H1 (cell line): ENCODE results near the gene SLC17A8. TPM values are rescaled to one million over a fixed set of nuclear protein-coding genes. Genes with fewer than 3 reads are reported as not detected.

ENCODE experiments used
- CTCF ChIA-PET: fragments of 300-600 bp; sonication (Branson Sonifier 250); formaldehyde crosslinking; loops from one replicate; lab custom pipeline; 2021; ENCODE audit not compliant: partially characterized antibody; lab: Charles Lee
- POLR2A ChIA-PET: fragments of 300-600 bp; sonication (Branson Sonifier 250); formaldehyde crosslinking; loops from one replicate; lab custom pipeline; 2021; ENCODE audit warnings: inconsistent platforms; ENCODE audit not compliant: partially characterized antibody; lab: Charles Lee
- DNase-seq, 2 experiments: peaks; one replicate each; pipeline versions ENCODE4 v3.0.0 to v3.0.0-alpha.2; 2010 to 2022; ENCODE audit warnings: low spot score in 2 of 2, low read depth in 1 of 2, mixed read lengths in 1 of 2
- FAIRE-seq: peaks from 2 replicates; lab custom pipeline; 2011; peaks lifted over from hg19 to GRCh38; lab: Jason Lieb, UNC
- H2AFZ ChIP-seq: 2 replicates; pipeline ENCODE4 v1.8.1; 2012; ENCODE audit warnings: low read length, inconsistent platforms
- H2AK5ac ChIP-seq: 2 replicates; pipeline ENCODE4 v1.6.1; 2013; ENCODE audit warnings: low read depth, low read length
- H2BK120ac ChIP-seq: replicated peaks from 2 replicates; pipeline ENCODE3; 2013; ENCODE audit warnings: low read depth, low read length, inconsistent platforms
- H2BK12ac ChIP-seq: 2 replicates; pipeline ENCODE4 v1.6.1; 2013; ENCODE audit warnings: low read depth, low read length
- H2BK15ac ChIP-seq: 2 replicates; pipeline ENCODE4 v1.6.1; 2013; ENCODE audit warnings: low read length
- H2BK20ac ChIP-seq: 2 replicates; pipeline ENCODE4 v1.6.1; 2013; ENCODE audit warnings: low read length
- H2BK5ac ChIP-seq: 2 replicates; pipeline ENCODE4 v1.6.1; 2013; ENCODE audit warnings: low read depth, low read length
- H3K14ac ChIP-seq: 2 replicates; pipeline ENCODE4 v1.6.1; 2013; ENCODE audit warnings: inconsistent platforms; ENCODE audit not compliant: insufficient read length
- H3K18ac ChIP-seq: 2 replicates; pipeline ENCODE4 v1.6.1; 2013; ENCODE audit warnings: low read length; ENCODE audit errors: extremely low read depth
- H3K23ac ChIP-seq: 2 replicates; pipeline ENCODE4 v1.6.1; 2013; ENCODE audit warnings: inconsistent platforms; ENCODE audit not compliant: insufficient read length
- H3K23me2 ChIP-seq: 2 replicates; pipeline ENCODE4 v1.6.1; 2013; ENCODE audit warnings: low read depth, low read length
- H3K27ac ChIP-seq: 2 replicates; pipeline ENCODE4 v1.6.1; 2011; ENCODE audit warnings: low read depth, low read length, inconsistent platforms
- H3K27me3 ChIP-seq, 4 experiments: replicated peaks in 1 of 4; 1 replicate in 1 of 4; 2 replicates in 3 of 4; pipeline versions ENCODE4 v1.6.1 to v1.8.1; 2011 to 2013; ENCODE audit warnings: low read length in 3 of 4, mild to moderate bottlenecking in 3 of 4, inconsistent platforms in 2 of 4, mixed read lengths in 2 of 4, moderate library complexity in 1 of 4; ENCODE audit not compliant: control insufficient read depth in 3 of 4, insufficient read depth in 3 of 4; ENCODE audit errors: extremely low read depth in 1 of 4
- H3K36me3 ChIP-seq, 4 experiments: 2 replicates each; pipeline versions ENCODE4 v1.6.1 to v1.8.1; 2011 to 2013; ENCODE audit warnings: mild to moderate bottlenecking in 4 of 4, low read length in 3 of 4, moderate library complexity in 2 of 4, control low read depth in 1 of 4, inconsistent platforms in 1 of 4; ENCODE audit not compliant: insufficient read depth in 4 of 4, control insufficient read depth in 2 of 4
- H3K4ac ChIP-seq: replicated peaks from 2 replicates; pipeline ENCODE3; 2013; ENCODE audit warnings: low read length, low read depth, mixed read lengths, inconsistent platforms; ENCODE audit not compliant: insufficient read length
- H3K4me1 ChIP-seq, 4 experiments: replicated peaks in 1 of 4; 1 replicate in 1 of 4; 2 replicates in 3 of 4; pipeline versions ENCODE4 v1.6.1 to v1.8.1; 2011 to 2013; ENCODE audit warnings: low read length in 3 of 4, inconsistent platforms in 2 of 4, mixed read lengths in 1 of 4; ENCODE audit not compliant: insufficient read depth in 4 of 4, control insufficient read depth in 3 of 4
- H3K4me2 ChIP-seq, 2 experiments: 2 replicates each; pipeline versions ENCODE4 v1.6.1 to v1.8.1; 2011 to 2013; ENCODE audit warnings: low read depth in 2 of 2, low read length in 2 of 2, control low read depth in 1 of 2, inconsistent platforms in 1 of 2, mild to moderate bottlenecking in 1 of 2; ENCODE audit not compliant: insufficient read depth in 1 of 2
- H3K4me3 ChIP-seq, 4 experiments: fragments of 200-600, 300-600 bp in 1 of 4; sonication (generic), shearing (Covaris generic), sonication (Bioruptor Twin) in 1 of 4; 2 replicates each; pipeline versions ENCODE4 v1.5.1 to v1.8.1; 2011 to 2016; ENCODE audit warnings: low read length in 4 of 4, low read depth in 3 of 4, control low read depth in 2 of 4, inconsistent platforms in 2 of 4, mild to moderate bottlenecking in 2 of 4, mixed read lengths in 1 of 4, moderate library complexity in 1 of 4; ENCODE audit not compliant: insufficient read depth in 2 of 4; ENCODE audit errors: extremely low read depth in 1 of 4
- H3K56ac ChIP-seq: replicated peaks from 2 replicates; pipeline ENCODE3; 2013; ENCODE audit warnings: low read depth, mild to moderate bottlenecking, mixed read lengths, low read length, inconsistent platforms; ENCODE audit not compliant: insufficient read length
- H3K79me1 ChIP-seq: 2 replicates; pipeline ENCODE4 v1.6.1; 2013; ENCODE audit warnings: low read depth, low read length, control low read depth
- H3K79me2 ChIP-seq, 2 experiments: 2 replicates each; pipeline versions ENCODE4 v1.6.1 to v1.8.1; 2012 to 2013; ENCODE audit warnings: low read length in 2 of 2, mild to moderate bottlenecking in 2 of 2, inconsistent platforms in 1 of 2; ENCODE audit not compliant: insufficient read depth in 2 of 2, control insufficient read depth in 1 of 2
- H3K9ac ChIP-seq, 4 experiments: replicated peaks in 1 of 4; 1 replicate in 1 of 4; 2 replicates in 3 of 4; pipeline versions ENCODE4 v1.6.1 to v1.8.1; 2011 to 2013; ENCODE audit warnings: low read depth in 3 of 4, low read length in 3 of 4, control low read depth in 2 of 4, mild to moderate bottlenecking in 2 of 4, moderate library complexity in 2 of 4, inconsistent platforms in 1 of 4; ENCODE audit errors: extremely low read depth in 1 of 4
- H3K9me3 ChIP-seq, 2 experiments: 2 replicates each; pipeline versions ENCODE4 v1.6.1 to v1.8.1; 2012 to 2013; ENCODE audit warnings: mild to moderate bottlenecking in 2 of 2, moderate library complexity in 2 of 2, control low read depth in 1 of 2, inconsistent platforms in 1 of 2, low read depth in 1 of 2, low read length in 1 of 2, mixed read lengths in 1 of 2; ENCODE audit not compliant: insufficient read depth in 2 of 2
- H4K20me1 ChIP-seq, 2 experiments: replicated peaks in 1 of 2; 2 replicates each; pipeline versions ENCODE3 to v1.8.1; 2011 to 2013; ENCODE audit warnings: inconsistent platforms in 2 of 2, low read length in 2 of 2, mild to moderate bottlenecking in 1 of 2; ENCODE audit not compliant: insufficient read depth in 2 of 2, control insufficient read depth in 1 of 2
- H4K5ac ChIP-seq: 2 replicates; pipeline ENCODE4 v1.6.1; 2013; ENCODE audit warnings: low read length, low read depth, mixed read lengths, inconsistent platforms; ENCODE audit not compliant: insufficient read length
- H4K8ac ChIP-seq: 2 replicates; pipeline ENCODE4 v1.8.0; 2013; ENCODE audit warnings: mild to moderate bottlenecking, moderate library complexity, low read length, inconsistent platforms; ENCODE audit not compliant: insufficient read depth; ENCODE audit errors: extremely low read depth
- H4K91ac ChIP-seq: replicated peaks from 2 replicates; pipeline ENCODE3; 2013; ENCODE audit warnings: low read length, mixed read lengths, inconsistent platforms; ENCODE audit not compliant: insufficient read length
- WGBS, 2 experiments: shearing (Covaris generic) in 1 of 2; methylation state at CpG; one replicate each; pipeline versions ENCODE4 v1.1.6 to v1.1.7; 2013 to 2015; ENCODE audit warnings: low lambda C conversion rate in 2 of 2, mixed read lengths in 2 of 2, inconsistent platforms in 1 of 2, low coverage in 1 of 2, missing lambda C conversion rate in 1 of 2; ENCODE audit not compliant: insufficient replicate concordance in 2 of 2, insufficient coverage in 1 of 2, insufficient read length in 1 of 2; ENCODE audit errors: extremely low coverage in 1 of 2, missing lambda C conversion rate in 1 of 2; 5-methylcytosine and 5-hydroxymethylcytosine counted together
- polyA plus RNA-seq, 7 experiments: library from polyadenylated mRNA; depleted of rRNA in 3 of 7; stranded (reverse) in 5 of 7; unstranded in 2 of 7; fragments of >200 nt in 5 of 7; fragments of 200-250 nt in 2 of 7; gene quantifications; 1 replicate in 5 of 7; 2 replicates in 1 of 7; 4 replicates in 1 of 7; pipeline versions ENCODE4 v1.2.1 to v1.2.3, GENCODE V29; 2011 to 2013; ENCODE audit warnings: missing spikeins in 2 of 7, mixed read lengths in 2 of 7
- total RNA-seq: library from RNA; stranded (reverse); fragmentation: NEBNext Ultra II Directional; extraction: Animal tissue kit (Norgen Biotek cat#: 25700); gene quantifications from 2 replicates; pipeline ENCODE4 v1.2.1, GENCODE V29; 2021

The SLC17A8 gene
- total and polyA plus RNA-seq, 2 of the 8 experiments (the other 6 are each of a cell fraction or from before 2014, with no cell fraction given), result 0.14 to 0.30 TPM

GRCh38 chr12:100372853-100373640, 16.2 kb downstream of the SLC17A8 start:
- no peaks in the 10 kb centered on the region for H4K20me1 ChIP-seq
- no peak overlapping the region for H2BK5ac ChIP-seq
- no peaks in the 10 kb centered on the region for H3K23me2 ChIP-seq
- no peaks in the 10 kb centered on the region for H3K79me1 ChIP-seq
- H3K56ac ChIP-seq, result no peak overlapping the region
- peak overlapping the region; percentile 7 to 16; a peak in 2 of 4 replicates for H3K4me2 ChIP-seq
- H4K8ac ChIP-seq, result no peak overlapping the region
- POLR2A ChIA-PET, result no interaction called here
- H2BK20ac ChIP-seq, result no peak overlapping the region
- no peak overlapping the region for H3K4ac ChIP-seq
- no peak overlapping the region for H2BK120ac ChIP-seq
- H2AK5ac ChIP-seq, result no peak overlapping the region
- no peak overlapping the region for H2AFZ ChIP-seq
- no peak overlapping the region for H4K91ac ChIP-seq
- no peak overlapping the region for H3K14ac ChIP-seq
- H4K5ac ChIP-seq, result no peak overlapping the region
- H3K27me3 ChIP-seq, result no peaks in the 10 kb centered on the region
- H3K79me2 ChIP-seq, result no peaks in the 10 kb centered on the region
- no peak overlapping the region; a peak in 1 of 8 replicates for H3K4me3 ChIP-seq
- no peak overlapping the region for H3K27ac ChIP-seq
- H3K4me1 ChIP-seq, result peaks cover 3 to 17% (median 13%) of the 10 kb centered on the region in 4 experiments; a peak in 5 of 7 replicates
- H3K9ac ChIP-seq, result no peak overlapping the region
- no peak overlapping the region for H3K18ac ChIP-seq
- no peaks in the 10 kb centered on the region for H3K36me3 ChIP-seq
- peaks cover 0 to 4% of the 10 kb centered on the region in 2 experiments; a peak in 1 of 4 replicates for H3K9me3 ChIP-seq
- FAIRE-seq (no peak), DNase-seq (peak in 1 of 2 experiments; percentile 27)
- WGBS, 2 experiments, result 34 to 100% methylated on average over 1 to 9 of the region's 11 CpGs
- H2BK15ac ChIP-seq, result no peak overlapping the region
- CTCF ChIA-PET, result interaction anchor here (0.6 to 6.9 kb wide), 7 partner anchors 10 to 278 kb away, joined by 3 to 49 read pairs (median 5); no protein-coding TSS in a partner anchor
- H3K23ac ChIP-seq, result no peak overlapping the region
- H2BK12ac ChIP-seq, result 0 out of 2 replicates have a peak overlapping the region, but pooled peaks have one; percentile 91
